HL-60 (cell line): ENCODE results near the gene CRLF1.

Source experiments
- CTCF ChIP-seq: IDR thresholded peaks from one replicate; pipeline ENCODE4 v1.5.1; 2011; ENCODE audit warnings: low read length, control low read depth, inconsistent platforms; ENCODE audit not compliant: insufficient read depth
- REST ChIP-seq: IDR thresholded peaks from 2 replicates; pipeline ENCODE4 v1.6.1; 2012; ENCODE audit warnings: low read depth; ENCODE audit not compliant: insufficient replicate concordance

GRCh38 chr19:18601875-18602274 lies 4.7 kb downstream of the CRLF1 start:
- TF ChIP-seq CTCF (no peak), REST (no peak)
